IMR-90 (cell line): ENCODE data around the gene PDE11A. TPM values are rescaled to one million over a fixed set of nuclear protein-coding genes. Genes with fewer than 3 reads are reported as not detected.

ENCODE experiments used
- ATAC-seq: fragments of 200-7000 bp; cut with Tn5 transposase; 2 replicates; pipeline ENCODE4 v1.9.1; 2020; ENCODE audit warnings: low read depth, mild to moderate bottlenecking, moderate library complexity
- BruUV-seq: library from RNA; stranded (reverse); fragments of 400-500 nt; replicated peaks from 2 replicates; lab custom pipeline; 2021; lab: Mats Ljungman, UMichigan
- CTCF ChIA-PET: fragments of 300-600 bp; formaldehyde crosslinking; extraction: SDS; loops from one replicate; lab custom pipeline; 2021; ENCODE audit warnings: antibody characterized with exemption; lab: Yijun Ruan, JAX
- POLR2A ChIA-PET: fragments of 300-600 bp; sonication (Branson Sonifier 250); formaldehyde crosslinking; loops from one replicate; lab custom pipeline; 2022; ENCODE audit warnings: antibody characterized with exemption; ENCODE audit not compliant: unreplicated experiment; lab: Charles Lee
- DNase-seq: peaks from one replicate; pipeline ENCODE4 v3.0.0; 2013
- H2AFZ ChIP-seq: replicated peaks from 2 replicates; pipeline ENCODE3; 2013; ENCODE audit warnings: low read length, mild to moderate bottlenecking; ENCODE audit not compliant: poor library complexity
- H2AK5ac ChIP-seq: 2 replicates; pipeline ENCODE4 v1.6.1; 2013; ENCODE audit warnings: low read depth, low read length, inconsistent platforms
- H2AK9ac ChIP-seq: replicated peaks from 2 replicates; pipeline ENCODE3; 2013; ENCODE audit warnings: mild to moderate bottlenecking, low read depth, low read length, moderate library complexity; ENCODE audit not compliant: poor library complexity
- H2BK120ac ChIP-seq: 2 replicates; pipeline ENCODE4 v1.6.1; 2013; ENCODE audit warnings: low read depth, low read length, inconsistent platforms
- H2BK15ac ChIP-seq: 3 replicates; pipeline ENCODE4 v1.6.1; 2013; ENCODE audit warnings: low read depth, low read length, inconsistent platforms
- H2BK20ac ChIP-seq: 2 replicates; pipeline ENCODE4 v1.6.1; 2013; ENCODE audit warnings: low read depth, mild to moderate bottlenecking, inconsistent platforms, low read length, moderate library complexity
- H2BK5ac ChIP-seq: 2 replicates; pipeline ENCODE4 v1.6.1; 2013; ENCODE audit warnings: mild to moderate bottlenecking, low read depth, low read length, inconsistent platforms; ENCODE audit not compliant: poor library complexity, severe bottlenecking
- H3K14ac ChIP-seq: replicated peaks from 2 replicates; pipeline ENCODE4 v1.6.1; 2013; ENCODE audit warnings: low read depth, low read length, inconsistent platforms
- H3K18ac ChIP-seq: 2 replicates; pipeline ENCODE4 v1.6.1; 2013; ENCODE audit warnings: low read depth, low read length, control low read depth
- H3K23ac ChIP-seq: 2 replicates; pipeline ENCODE4 v1.6.1; 2013; ENCODE audit warnings: low read depth, low read length, inconsistent platforms
- H3K27ac ChIP-seq: 2 replicates; pipeline ENCODE4 v1.5.1; 2013; ENCODE audit warnings: mild to moderate bottlenecking, control low read depth, low read length; ENCODE audit not compliant: insufficient read depth
- H3K27me3 ChIP-seq: 2 replicates; pipeline ENCODE4 v1.6.1; 2013; ENCODE audit warnings: low read length; ENCODE audit not compliant: control insufficient read depth, insufficient read depth
- H3K36me3 ChIP-seq: 2 replicates; pipeline ENCODE4 v1.6.1; 2013; ENCODE audit warnings: low read length, mixed read lengths; ENCODE audit not compliant: control insufficient read depth, insufficient read depth
- H3K4ac ChIP-seq: 2 replicates; pipeline ENCODE4 v1.6.1; 2013; ENCODE audit warnings: low read depth, low read length, inconsistent platforms
- H3K4me1 ChIP-seq: 2 replicates; pipeline ENCODE4 v1.6.1; 2013; ENCODE audit warnings: low read length, mixed read lengths; ENCODE audit not compliant: control insufficient read depth, insufficient read depth
- H3K4me2 ChIP-seq: 2 replicates; pipeline ENCODE4 v1.6.1; 2013; ENCODE audit warnings: low read depth, mild to moderate bottlenecking, control low read depth, low read length, moderate library complexity
- H3K4me3 ChIP-seq: 2 replicates; pipeline ENCODE4 v1.5.1; 2013; ENCODE audit warnings: low read depth, mild to moderate bottlenecking, control low read depth, low read length, moderate library complexity; ENCODE audit not compliant: insufficient read depth
- H3K56ac ChIP-seq: 2 replicates; pipeline ENCODE4 v1.6.1; 2013; ENCODE audit warnings: low read length, inconsistent platforms; ENCODE audit not compliant: insufficient read depth; ENCODE audit errors: extremely low read depth
- H3K79me1 ChIP-seq, 2 experiments: 2 replicates each; pipeline ENCODE4 v1.6.1; 2013; ENCODE audit warnings: low read length in 2 of 2, inconsistent platforms in 1 of 2, low read depth in 1 of 2
- H3K9ac ChIP-seq: 2 replicates; pipeline ENCODE4 v1.6.1; 2013; ENCODE audit warnings: low read depth, low read length, control low read depth
- H3K9me1 ChIP-seq: 2 replicates; pipeline ENCODE4 v1.6.1; 2013; ENCODE audit warnings: low read length, inconsistent platforms; ENCODE audit not compliant: insufficient read depth
- H3K9me3 ChIP-seq: 2 replicates; pipeline ENCODE4 v1.6.1; 2013; ENCODE audit warnings: low read length; ENCODE audit not compliant: control insufficient read depth, insufficient read depth
- H4K20me1 ChIP-seq: 2 replicates; pipeline ENCODE4 v1.6.1; 2013; ENCODE audit warnings: low read length, inconsistent platforms; ENCODE audit not compliant: insufficient read depth
- H4K5ac ChIP-seq: 2 replicates; pipeline ENCODE4 v1.6.1; 2013; ENCODE audit warnings: mild to moderate bottlenecking, low read depth, low read length, control low read depth
- H4K8ac ChIP-seq, 2 experiments: 2 replicates each; pipeline ENCODE4 v1.6.1; 2013; ENCODE audit warnings: low read depth in 2 of 2, low read length in 2 of 2, control low read depth in 1 of 2, inconsistent platforms in 1 of 2
- H4K91ac ChIP-seq: 2 replicates; pipeline ENCODE4 v1.6.1; 2013; ENCODE audit warnings: low read depth, low read length, inconsistent platforms; ENCODE audit not compliant: insufficient read depth
- CHD1 ChIP-seq: IDR thresholded peaks from 2 replicates; pipeline ENCODE4 v1.6.1; 2012; ENCODE audit warnings: low read depth, low read length, improper control_type of control experiment
- FOS ChIP-seq: fragments of 150-350 bp; IDR thresholded peaks from 2 replicates; pipeline ENCODE4 v1.6.1; 2016; ENCODE audit warnings: low read depth, low read length
- MAFK ChIP-seq: IDR thresholded peaks from 2 replicates; pipeline ENCODE4 v1.6.1; 2012; ENCODE audit warnings: low read depth, low read length, improper control_type of control experiment
- RAD21 ChIP-seq: IDR thresholded peaks from 2 replicates; pipeline ENCODE4 v1.6.1; 2012; ENCODE audit warnings: low read length, improper control_type of control experiment
- SMC3 ChIP-seq: fragments of 150-350 bp; IDR thresholded peaks from 2 replicates; pipeline ENCODE4 v1.6.1; 2016; ENCODE audit warnings: low read depth, mild to moderate bottlenecking, antibody characterized with exemption, low read length, moderate library complexity
- WGBS, 2 experiments: methylation state at CpG; one replicate each; pipeline versions ENCODE4 v1.1.5 to v1.1.7; 2013; ENCODE audit warnings: missing lambda C conversion rate in 2 of 2; ENCODE audit not compliant: insufficient read length in 1 of 2; ENCODE audit errors: extremely low coverage in 2 of 2; 5-methylcytosine and 5-hydroxymethylcytosine counted together
- dilution Hi-C: fragments of 300-500 bp; cut with HindIII; formaldehyde crosslinking; loops from one replicate; pipeline ENCODE4 v1.14.3; 2018; ENCODE audit warnings: low sequenced_read_pairs; ENCODE audit not compliant: unreplicated experiment
- in situ Hi-C: fragments of 300-500 bp; cut with MboI; formaldehyde crosslinking; loops from 3 replicates; pipeline ENCODE4 v1.14.3; 2019; ENCODE audit warnings: low sequenced_read_pairs, inconsistent platforms, mixed read lengths
- intact Hi-C: fragments of 100-400 bp; cut with micrococcal nuclease; formaldehyde crosslinking; loops from 2 replicates; pipeline ENCODE4 v1.10.0; 2022
- polyA plus RNA-seq, 3 experiments: library from polyadenylated mRNA; depleted of rRNA; stranded (reverse); fragments of >200 nt; gene quantifications; 2 replicates each; pipeline ENCODE4 v1.2.3, GENCODE V29; 2012; ENCODE audit warnings: low replicate concordance in 1 of 3
- total RNA-seq: library from RNA; depleted of rRNA; stranded (reverse); fragments of >200 nt; gene quantifications from 2 replicates; pipeline ENCODE4 v1.2.3, GENCODE V29; 2012
- TF ChIP-seq, protein P1 (sequence below): conservative IDR thresholded peaks from 2 replicates; pipeline ENCODE4 v1.5.1; 2012; ENCODE audit warnings: mild to moderate bottlenecking, low read depth, low read length, improper control_type of control experiment
- TF ChIP-seq, protein P2 (sequence below): fragments of 150-350 bp; IDR thresholded peaks from 2 replicates; pipeline ENCODE4 v1.6.1; 2017; ENCODE audit warnings: mild to moderate bottlenecking, antibody characterized with exemption, low read length, low read depth

The PDE11A gene
- total and polyA plus RNA-seq, 2 of the 4 experiments (the other 2 are of a cell fraction) = 0.21 to 0.72 TPM

DNA sequence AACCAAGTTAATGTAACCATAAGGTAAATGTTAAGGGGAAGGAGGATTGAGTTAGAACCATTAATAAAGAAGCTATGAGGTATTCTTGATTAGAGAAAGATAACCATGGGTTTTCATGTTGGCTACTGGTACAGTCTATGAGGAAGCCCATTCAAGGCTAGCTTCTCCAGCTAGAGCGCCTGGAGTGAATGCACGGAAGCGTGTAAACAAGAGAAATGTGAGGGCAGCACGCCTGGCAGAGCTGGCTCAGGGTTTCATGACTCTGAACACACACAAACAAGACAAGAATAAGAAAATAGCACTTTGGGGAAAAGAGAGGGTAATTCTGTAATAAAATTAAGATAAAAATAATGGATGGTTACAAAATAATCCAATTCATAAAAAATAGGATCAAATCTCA is 255.3 kb downstream of the PDE11A start:
- intact Hi-C loops = no loop called here
- no peak for ATAC-seq
- Histone ChIP-seq H3K9me1 (no peaks in the 10 kb centered on the region), H3K18ac (no peak overlapping the region), H2BK120ac (no peak overlapping the region), H2AFZ (no peak overlapping the region), H4K20me1 (no peaks in the 10 kb centered on the region), H3K14ac (no peak overlapping the region), H3K36me3 (no peaks in the 10 kb centered on the region), H2BK15ac (no peak overlapping the region), H3K23ac (no peak overlapping the region), H3K27me3 (no peaks in the 10 kb centered on the region), H3K9me3 (no peaks in the 10 kb centered on the region), H3K79me1 (no peaks in the 10 kb centered on the region), H4K91ac (no peak overlapping the region), H3K27ac (no peak overlapping the region), H3K4me1 (no peaks in the 10 kb centered on the region), H3K4ac (no peak overlapping the region), H4K5ac (no peak overlapping the region), H2AK9ac (no peak overlapping the region), H3K4me3 (no peak overlapping the region), H3K56ac (no peak overlapping the region), H3K9ac (no peak overlapping the region), H4K8ac (no peak overlapping the region), H2BK5ac (no peak overlapping the region), H3K4me2 (no peak overlapping the region), H2BK20ac (no peak overlapping the region), H2AK5ac (no peak overlapping the region)
- BruUV-seq = no TSS peak
- TF ChIP-seq, protein P1, sequence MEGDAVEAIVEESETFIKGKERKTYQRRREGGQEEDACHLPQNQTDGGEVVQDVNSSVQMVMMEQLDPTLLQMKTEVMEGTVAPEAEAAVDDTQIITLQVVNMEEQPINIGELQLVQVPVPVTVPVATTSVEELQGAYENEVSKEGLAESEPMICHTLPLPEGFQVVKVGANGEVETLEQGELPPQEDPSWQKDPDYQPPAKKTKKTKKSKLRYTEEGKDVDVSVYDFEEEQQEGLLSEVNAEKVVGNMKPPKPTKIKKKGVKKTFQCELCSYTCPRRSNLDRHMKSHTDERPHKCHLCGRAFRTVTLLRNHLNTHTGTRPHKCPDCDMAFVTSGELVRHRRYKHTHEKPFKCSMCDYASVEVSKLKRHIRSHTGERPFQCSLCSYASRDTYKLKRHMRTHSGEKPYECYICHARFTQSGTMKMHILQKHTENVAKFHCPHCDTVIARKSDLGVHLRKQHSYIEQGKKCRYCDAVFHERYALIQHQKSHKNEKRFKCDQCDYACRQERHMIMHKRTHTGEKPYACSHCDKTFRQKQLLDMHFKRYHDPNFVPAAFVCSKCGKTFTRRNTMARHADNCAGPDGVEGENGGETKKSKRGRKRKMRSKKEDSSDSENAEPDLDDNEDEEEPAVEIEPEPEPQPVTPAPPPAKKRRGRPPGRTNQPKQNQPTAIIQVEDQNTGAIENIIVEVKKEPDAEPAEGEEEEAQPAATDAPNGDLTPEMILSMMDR = no peak
- TF ChIP-seq MAFK (no peak), SMC3 (no peak), FOS (no peak), RAD21 (no peak), CHD1 (no peak)
- TF ChIP-seq, protein P2, sequence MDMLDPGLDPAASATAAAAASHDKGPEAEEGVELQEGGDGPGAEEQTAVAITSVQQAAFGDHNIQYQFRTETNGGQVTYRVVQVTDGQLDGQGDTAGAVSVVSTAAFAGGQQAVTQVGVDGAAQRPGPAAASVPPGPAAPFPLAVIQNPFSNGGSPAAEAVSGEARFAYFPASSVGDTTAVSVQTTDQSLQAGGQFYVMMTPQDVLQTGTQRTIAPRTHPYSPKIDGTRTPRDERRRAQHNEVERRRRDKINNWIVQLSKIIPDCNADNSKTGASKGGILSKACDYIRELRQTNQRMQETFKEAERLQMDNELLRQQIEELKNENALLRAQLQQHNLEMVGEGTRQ = no peak
- POLR2A ChIA-PET = no interaction called here
- DNase-seq = no peak
- CTCF ChIA-PET = interaction anchor here (0.6 to 1.8 kb wide), 2 partner anchors 17 to 831 kb away, joined by 3 to 4 read pairs; no protein-coding TSS in a partner anchor
- in situ Hi-C loops = no loop called here
- dilution Hi-C loops = no loop called here
- WGBS, 2 experiments = no CpG with 5 or more reads among the region's 4 CpGs
